RPMI7951 (cell line): ENCODE data around the gene NRAP. TPM values are rescaled to one million over a fixed set of nuclear protein-coding genes. Genes with fewer than 3 reads are reported as not detected.

Experiments used
- total RNA-seq: library from RNA; depleted of rRNA; stranded (reverse); fragments of >200 nt; shearing (Covaris generic); gene quantifications from 2 replicates; pipeline ENCODE4 v1.2.3, GENCODE V29; 2014; rRNA removed

Gene NRAP
- total RNA-seq, 1 experiment from 2014 or later = not detected

Other genes starting within 250 kb of the NRAP start
- not detected in 2 replicates for gene HABP2, start 111.0 kb downstream of the NRAP start, total RNA-seq
- 40.4 and 53.1 TPM in 2 replicates for gene CASP7, start 15.9 kb upstream of the NRAP start, total RNA-seq
- 0.29 and 0.84 TPM in 2 replicates for gene PLEKHS1, start 87.6 kb upstream of the NRAP start, total RNA-seq
- gene DCLRE1A, start 190.0 kb upstream of the NRAP start, total RNA-seq = 9.2 and 10.1 TPM in 2 replicates
- gene NHLRC2, start 190.6 kb upstream of the NRAP start, total RNA-seq = 9.1 and 12.3 TPM in 2 replicates